H1 (cell line): ENCODE measurements around the gene FRMD3. TPM values are rescaled to one million over a fixed set of nuclear protein-coding genes. Genes with fewer than 3 reads are reported as not detected.

Source experiments
- POLR2AphosphoS5 ChIP-seq: IDR thresholded peaks from 2 replicates; pipeline ENCODE4 v1.6.1; 2011; ENCODE audit warnings: low read depth, low read length
- polyA plus RNA-seq, 7 experiments: library from polyadenylated mRNA; depleted of rRNA in 3 of 7; stranded (reverse) in 5 of 7; unstranded in 2 of 7; fragments of >200 nt in 5 of 7; fragments of 200-250 nt in 2 of 7; gene quantifications; 1 replicate in 5 of 7; 2 replicates in 1 of 7; 4 replicates in 1 of 7; pipeline versions ENCODE4 v1.2.1 to v1.2.3, GENCODE V29; 2011 to 2013; ENCODE audit warnings: missing spikeins in 2 of 7, mixed read lengths in 2 of 7
- total RNA-seq: library from RNA; stranded (reverse); fragmentation: NEBNext Ultra II Directional; extraction: Animal tissue kit (Norgen Biotek cat#: 25700); gene quantifications from 2 replicates; pipeline ENCODE4 v1.2.1, GENCODE V29; 2021

FRMD3 gene
- total and polyA plus RNA-seq, 2 of the 8 experiments (the other 6 are each of a cell fraction or from before 2014, with no cell fraction given): 0.15 to 1.4 TPM

GRCh38 chr9:83197591-83197990, 340.6 kb downstream of the FRMD3 start (continued):
- no peak for TF ChIP-seq POLR2AphosphoS5
